Measurements from ENCODE around the gene PDE4B.

Gene PDE4B

DNA sequence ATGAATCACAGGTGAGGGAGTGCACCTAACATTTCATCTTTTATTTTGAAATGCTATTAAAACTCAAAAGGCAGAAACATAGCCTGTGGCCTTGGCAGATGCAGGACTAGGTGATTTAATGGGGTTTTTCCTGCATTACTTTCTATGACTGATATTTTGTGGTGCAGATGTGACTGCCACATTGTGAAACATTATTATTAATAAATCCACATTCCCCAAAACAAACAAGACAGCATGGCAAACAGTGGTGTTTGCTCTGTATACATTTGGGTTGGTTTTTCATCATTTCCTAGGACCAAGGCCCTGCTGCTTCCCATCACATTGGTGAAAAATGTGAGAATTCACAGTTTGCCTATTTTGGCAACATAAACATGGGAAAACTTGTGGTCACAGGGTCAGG lies 493.6 kb downstream of the PDE4B start:
- DNase-seq (ENCODE audit: low spot score): no peak

DNA sequence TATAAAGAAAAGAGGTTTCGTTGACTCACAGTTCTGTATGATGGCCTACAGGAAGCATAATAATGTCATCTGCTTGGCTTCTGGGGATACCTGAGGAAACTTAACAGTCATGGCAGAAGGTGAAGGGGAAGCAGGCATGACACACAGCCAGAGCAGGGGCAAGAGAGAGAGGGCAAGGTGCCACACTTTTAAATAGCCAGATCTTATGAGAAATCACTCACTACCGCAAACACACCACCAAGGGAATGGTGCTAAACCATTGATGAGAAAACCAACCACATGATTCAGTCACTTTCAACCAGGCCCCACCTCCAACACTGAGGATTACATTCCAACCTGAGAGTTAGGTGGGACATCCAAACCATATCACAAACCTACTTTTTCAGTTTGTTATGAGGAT lies 495.4 kb downstream of the PDE4B start:
- no peak for DNase-seq (ENCODE audit: low spot score)

DNA sequence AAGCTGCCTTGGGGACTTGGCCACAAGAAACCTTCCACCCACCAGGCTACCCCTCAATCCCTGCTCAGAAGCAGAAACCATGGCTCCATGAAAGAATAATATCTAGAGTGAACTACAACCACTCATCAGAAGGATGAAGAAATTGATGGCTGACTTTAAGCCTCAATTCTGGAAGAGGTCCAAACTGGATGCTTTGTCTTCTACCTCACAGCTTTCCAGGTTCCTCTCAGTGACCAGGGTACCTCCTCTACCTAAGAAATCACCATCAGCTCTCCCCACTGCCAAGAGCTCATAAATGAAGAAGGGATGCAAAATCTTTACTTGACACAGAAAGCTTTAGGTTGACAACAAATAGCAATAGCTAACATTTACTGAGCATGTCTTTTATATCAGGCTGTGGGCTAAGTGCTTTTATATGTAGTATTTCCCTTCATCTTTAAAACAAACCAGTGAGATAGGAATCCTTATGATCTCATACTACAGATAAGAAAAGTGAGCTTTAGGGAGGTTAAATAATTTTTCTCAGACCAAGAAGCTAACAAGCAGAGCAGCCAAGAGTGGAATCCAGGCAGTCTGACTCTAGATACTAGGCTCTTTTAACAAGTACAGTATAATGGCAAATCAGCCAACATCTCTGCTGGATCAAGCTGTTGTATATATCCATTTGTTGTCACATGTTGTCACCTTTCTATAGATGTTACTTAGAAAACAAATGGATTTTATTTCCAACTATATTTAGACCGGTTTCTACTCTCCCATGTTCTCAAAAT lies 498.3 kb downstream of the PDE4B start:
- DNase-seq (ENCODE audit: low spot score): no peak

DNA sequence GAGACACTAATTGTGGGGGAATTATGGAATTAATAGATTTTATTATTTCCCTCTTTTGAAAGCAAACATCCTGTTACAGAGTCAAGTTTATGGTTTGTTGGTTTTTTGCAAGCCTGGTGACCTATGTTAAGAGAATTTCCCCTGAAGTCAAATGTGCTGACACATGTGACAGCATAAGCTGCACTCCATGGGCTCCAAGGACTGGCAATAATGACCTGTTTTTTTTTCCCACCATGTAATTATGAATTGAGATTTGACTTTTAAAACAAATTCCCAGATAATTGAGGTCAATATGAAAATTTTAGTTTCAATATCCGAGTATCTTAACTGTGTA lies 498.8 kb downstream of the PDE4B start:
- no peak for DNase-seq (ENCODE audit: low spot score)

DNA sequence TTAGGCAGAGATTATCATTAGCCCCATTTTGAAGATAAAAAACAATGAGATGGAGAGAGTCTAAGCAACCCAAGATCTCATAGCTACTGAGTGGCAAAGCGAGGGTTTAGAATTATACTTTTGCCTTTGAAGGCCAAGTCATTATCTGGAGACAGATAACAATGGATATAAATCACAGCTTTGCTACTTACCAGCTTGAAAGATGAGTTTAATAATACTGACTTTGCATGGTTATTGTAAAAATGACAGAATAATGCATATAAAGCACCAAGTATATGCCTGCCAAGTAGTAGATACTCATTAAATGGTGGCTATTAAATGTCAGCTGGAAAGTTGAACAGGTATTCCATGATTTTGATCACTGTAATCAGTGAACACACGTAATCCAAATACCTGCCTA lies 499.6 kb downstream of the PDE4B start:
- DNase-seq (ENCODE audit: low spot score): no peak

DNA sequence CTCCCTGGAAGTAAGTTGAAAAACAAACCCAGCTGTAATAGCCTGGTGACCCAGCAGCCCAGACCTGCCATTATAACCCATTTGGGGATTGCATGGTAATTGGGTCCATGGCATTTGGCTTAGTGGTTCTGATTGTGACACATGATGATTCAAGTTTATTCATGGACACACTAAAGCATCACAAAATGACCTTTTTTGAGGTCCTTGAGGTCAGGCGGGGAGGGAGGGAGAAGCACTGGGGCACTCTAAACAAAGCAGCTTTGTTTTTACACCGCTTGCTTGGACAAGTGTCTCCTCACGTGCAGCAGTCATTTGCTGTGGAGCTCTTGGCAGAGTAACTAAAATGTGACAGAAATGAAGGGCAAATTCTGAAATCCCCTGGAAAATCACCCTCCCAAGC lies 500.2 kb downstream of the PDE4B start:
- no peak for DNase-seq (ENCODE audit: low spot score)

DNA sequence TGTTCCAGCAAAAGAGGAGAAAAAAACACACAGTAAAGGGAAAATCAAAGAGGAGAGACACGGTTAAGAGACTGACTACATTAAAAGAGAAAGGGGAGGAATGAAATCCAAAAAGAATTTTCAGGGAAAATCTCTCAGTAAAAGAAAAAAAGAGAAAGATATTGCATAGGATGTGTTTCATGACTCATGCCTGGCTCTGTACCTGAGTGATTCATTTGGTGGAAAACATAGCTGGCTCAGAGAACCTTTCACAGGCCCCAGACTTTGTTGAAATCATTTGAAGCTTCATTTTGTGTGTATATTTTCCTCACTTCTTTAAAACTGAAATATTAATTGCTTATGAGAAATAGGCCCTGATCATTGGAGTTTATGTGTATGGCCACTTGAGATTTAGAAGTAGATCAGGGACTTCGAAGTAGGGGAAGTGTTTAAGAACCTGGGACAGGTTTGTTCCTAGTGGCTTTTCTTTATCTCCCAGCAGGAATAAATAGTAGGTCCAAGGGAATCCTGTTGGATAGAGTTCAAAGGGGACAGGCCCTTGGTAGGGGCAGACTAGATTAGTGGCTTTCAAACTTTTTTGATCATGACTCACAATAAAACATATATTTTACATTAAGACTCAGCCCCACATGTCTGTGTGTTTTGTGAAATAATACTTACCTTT lies 502.1 kb downstream of the PDE4B start:
- DNase-seq (ENCODE audit: low spot score): no peak

DNA sequence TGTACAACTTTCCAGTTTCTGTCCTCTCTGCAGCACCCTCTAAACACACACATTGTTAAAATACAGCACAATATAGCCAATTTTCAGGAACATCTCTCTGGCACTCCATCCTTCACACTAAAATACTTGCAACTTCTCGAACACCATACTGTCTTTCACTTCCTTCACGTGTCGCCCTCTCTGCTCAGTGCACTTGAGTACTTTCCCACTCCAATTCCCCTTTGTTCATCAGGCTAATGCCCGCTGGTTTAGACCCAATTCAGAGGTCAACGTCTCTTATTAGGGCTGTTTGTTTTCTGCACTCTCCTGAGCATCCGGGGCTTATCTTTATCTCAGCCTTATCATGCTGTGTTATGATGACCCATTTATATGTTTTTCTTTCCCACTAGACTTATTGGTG lies 503.1 kb downstream of the PDE4B start:
- no peak for DNase-seq (ENCODE audit: low spot score)

DNA sequence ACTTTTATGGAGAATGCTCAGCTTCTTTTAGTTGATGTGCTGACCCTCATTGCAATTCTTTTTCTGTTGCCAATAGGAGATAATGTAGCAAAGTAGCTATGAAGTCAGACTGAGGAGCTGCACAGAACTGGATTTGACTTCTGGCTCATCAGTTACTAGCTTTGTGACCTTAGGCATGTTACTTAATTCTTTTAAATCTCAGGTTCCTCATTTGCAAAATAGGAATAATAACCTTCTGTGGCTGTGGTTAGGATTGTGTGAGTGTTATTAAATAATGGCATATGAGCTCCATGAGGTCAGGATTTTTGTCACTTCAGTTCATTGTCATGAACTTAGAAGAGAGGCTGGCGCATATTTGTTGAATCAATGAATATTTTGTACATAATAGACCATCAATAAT lies 503.7 kb downstream of the PDE4B start:
- no peak for DNase-seq (ENCODE audit: low spot score)

DNA sequence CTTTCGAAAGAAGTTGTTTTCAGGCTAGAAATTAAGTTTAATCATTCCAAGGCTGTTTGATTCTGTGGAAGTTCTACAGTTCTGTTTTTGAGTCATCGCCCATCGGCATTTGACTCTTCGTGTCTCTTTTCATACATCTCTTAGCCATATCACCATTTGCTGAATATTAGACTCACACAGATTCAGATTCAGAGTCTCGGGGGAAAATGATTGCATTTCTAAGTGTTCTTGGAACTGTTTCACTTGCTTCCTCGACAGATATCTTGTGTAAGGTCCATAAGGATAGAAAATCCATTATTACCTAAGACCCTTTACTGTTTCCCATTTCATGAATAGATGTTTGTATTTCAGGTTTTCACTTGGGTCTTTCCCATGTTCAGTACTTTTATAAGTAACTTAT lies 504.3 kb downstream of the PDE4B start:
- no peak for DNase-seq (ENCODE audit: low spot score)

DNA sequence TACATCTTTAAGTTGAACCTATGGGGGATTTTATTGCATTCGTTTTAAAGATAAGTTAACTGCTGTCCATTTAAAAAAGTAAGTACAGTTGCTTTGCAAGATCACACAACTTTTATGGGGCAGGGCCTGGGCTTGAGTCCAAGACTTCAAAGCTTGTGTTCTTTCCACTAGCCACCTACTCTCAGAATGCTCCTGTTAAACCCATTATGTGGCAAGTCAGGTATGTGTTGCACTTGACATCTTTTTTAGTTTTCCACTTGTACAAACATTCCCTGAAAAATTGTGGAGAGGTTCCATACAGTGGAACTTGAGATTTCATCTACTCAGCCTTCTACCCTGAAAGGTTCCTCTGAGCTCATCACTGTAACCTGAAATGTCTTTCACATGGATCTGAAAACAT lies 505.8 kb downstream of the PDE4B start:
- no peak for DNase-seq (ENCODE audit: low spot score)

DNA sequence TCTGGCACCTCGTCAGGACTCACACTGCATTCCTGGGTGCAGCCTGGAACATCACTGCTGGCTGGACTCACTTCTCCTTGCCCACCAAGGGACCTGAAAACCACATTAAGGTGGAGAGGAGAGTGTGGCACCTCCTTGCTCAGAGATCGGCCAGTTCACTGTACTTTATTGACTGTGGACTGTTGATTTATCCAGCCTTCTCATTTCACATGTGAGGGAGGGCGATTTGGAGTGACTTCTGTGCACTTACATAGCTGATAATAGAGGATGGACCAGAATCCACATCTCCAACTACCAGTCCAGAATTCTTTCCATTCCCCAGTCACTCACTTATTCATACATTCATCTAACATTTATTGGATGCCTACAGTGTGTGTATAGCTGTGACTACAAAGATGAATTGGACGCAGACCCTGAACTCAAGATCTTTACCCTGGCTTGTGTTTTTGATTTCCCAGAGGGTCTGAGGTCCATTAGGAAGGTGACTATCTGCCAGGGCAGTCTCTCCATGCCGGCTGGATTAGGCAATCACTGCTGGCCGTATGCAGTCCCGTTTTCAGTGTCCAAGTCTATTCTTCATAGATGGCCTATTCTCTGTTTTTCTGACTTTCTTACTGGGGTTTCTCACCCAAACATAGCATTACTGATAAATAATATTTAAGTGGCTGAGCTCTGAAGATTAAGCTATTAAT lies 507.7 kb downstream of the PDE4B start:
- no peak for DNase-seq (ENCODE audit: low spot score)

DNA sequence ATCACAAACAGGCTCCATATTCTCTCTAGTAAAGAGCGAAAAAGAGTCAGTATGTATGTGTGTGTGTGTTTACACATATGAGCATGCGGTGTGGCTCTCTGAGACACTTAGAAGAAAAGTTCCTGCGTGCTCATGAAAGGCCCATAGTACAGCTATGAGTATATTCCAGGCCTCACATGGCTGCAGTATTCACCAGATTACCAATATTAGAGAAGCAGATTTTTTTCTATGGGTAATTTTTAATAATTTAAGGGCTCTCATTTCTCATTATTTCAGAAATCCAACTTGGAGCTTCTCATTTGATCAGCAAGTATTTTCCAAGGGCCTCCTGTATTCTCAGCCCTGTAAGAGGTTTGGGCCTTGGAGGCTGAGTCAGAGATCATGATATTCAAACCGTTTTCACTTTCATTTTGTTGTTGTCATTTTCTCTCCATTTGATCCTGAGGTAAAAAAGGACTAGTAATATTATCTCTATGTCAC lies 508.3 kb downstream of the PDE4B start:
- no peak for DNase-seq (ENCODE audit: low spot score)

DNA sequence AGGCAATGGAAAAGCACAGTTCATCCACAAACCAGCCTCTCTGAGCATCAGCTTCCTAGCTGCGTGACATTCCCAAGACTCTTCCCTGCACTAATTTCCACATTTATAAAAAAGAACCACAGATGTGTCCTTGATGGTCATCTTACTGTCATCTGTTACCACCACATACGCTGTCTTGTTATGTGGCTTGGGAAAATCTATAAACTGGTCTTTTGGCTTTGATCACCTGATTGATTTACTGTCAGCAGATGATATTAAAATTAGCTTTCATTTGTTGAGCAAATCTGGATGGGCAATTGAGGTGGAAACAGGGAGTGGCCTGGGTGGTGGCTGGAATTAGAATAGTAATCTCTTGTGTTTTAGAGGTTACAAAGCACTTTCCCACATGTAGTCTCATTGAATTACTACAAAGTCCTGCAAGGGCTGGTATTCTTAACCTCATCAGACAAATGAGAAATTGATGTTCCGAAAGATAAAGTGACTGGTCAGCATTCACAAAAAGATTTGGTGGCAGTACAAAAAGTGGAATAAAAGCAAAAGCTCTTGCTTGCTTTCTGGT lies 509.6 kb downstream of the PDE4B start:
- no peak for DNase-seq (ENCODE audit: low spot score)

DNA sequence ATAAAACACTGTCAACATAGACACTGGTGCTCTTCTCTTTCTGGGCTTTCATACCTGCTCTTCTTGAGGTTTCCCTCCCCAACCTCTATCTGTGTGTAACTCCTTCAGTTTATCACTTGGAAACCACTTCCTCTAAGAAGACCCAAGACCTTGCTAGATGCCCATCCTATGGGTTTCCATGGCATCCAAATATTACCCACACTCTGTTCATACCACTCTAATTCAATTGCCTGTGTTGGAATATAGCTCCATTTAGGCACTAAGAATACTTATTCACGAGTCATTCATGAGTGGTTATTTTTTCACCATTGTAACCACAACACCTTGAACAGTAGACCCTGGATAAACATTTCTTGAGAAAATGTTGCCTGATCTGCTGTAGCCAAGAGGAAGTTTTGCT lies 510.1 kb downstream of the PDE4B start:
- no peak for DNase-seq (ENCODE audit: low spot score)

DNA sequence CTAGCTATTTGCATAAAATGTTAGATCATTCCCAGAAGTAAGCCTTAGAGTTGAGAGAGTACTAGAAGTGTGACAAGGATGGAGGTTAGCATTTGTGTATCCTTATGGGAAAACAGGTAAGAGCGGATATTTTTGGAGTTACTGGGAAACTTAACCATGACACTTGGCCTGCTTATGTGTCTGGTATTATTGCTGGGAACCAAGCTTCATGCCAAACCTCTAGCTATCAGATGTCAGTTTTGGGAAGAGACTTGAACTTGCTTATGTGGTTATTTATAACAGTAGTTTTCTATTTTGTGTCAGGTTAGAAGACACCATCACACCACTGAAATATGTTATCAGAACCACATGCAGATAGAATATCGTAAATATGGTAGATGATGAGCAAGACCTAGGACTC lies 511.0 kb downstream of the PDE4B start:
- DNase-seq (ENCODE audit: low spot score): no peak

DNA sequence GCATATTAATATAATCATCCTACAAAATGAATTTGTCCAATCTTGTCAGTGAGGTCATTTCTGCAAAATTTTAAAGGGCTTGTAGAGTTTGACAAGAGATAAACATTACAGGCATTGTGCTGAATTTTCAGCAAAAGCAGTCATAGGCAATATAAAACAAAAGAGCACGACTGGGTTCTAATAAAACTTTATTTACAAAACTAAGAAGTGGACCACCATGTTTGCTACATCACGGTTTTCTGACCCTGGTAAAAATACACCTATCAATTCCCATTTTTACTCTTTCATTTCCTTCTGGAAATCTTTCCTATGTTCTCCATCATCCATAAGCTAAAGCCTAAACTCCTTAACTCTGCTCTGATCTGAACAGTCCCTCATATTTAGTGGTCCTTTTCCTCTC lies 511.4 kb downstream of the PDE4B start:
- DNase-seq (ENCODE audit: low spot score): no peak

DNA sequence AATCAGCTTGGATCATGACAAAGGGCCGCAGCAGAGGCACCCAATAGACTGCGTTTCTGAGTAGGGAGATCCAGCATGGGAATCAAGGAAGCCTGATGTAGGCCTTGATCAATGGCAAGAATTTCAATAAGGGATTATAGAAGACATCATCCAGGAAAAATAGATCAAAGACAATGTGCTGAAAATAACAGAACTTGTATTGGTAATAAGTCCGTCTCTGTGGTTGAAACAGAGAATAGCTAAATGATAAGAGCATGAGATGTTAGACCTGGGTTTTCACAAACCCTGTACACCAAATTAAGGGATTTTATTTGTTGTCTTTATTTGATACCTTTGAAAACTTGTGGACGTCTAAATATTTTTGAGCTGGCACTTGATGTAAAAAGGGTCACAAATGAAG lies 513.2 kb downstream of the PDE4B start:
- DNase-seq (ENCODE audit: low spot score): no peak

DNA sequence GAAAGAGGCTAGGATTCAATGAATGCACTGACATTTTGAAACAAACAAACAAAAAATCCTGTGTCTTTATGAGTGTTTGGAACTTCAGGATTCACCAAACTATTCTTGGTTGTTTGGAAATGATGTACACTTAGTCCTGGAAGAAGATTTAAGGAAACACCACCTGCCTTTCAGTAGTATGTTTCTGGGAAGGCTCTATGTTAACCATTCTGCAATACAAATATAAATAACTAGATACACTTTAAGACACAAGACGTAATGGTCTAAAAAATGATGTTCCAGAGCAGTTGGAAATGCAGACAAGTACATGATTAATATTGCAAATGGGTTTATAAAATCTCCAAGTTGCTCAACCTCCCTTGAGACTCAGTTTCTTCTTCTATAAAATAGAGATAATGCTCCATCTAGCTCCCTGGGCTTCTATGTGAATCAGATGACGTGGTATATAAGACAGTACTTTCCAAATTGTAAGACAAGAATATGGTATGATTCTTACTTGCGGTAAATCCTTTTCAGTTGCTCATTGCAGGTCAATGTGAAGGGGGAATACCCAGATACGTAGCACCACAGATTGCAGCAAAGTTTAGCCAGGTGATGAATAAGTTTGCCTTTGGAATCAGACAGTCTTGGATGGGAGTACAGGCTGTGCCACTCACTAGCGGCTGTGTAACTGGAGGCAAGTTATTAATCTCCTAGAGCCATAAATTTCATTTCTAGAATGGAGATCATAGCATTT lies 516.5 kb downstream of the PDE4B start:
- no peak for DNase-seq (ENCODE audit: low spot score)

DNA sequence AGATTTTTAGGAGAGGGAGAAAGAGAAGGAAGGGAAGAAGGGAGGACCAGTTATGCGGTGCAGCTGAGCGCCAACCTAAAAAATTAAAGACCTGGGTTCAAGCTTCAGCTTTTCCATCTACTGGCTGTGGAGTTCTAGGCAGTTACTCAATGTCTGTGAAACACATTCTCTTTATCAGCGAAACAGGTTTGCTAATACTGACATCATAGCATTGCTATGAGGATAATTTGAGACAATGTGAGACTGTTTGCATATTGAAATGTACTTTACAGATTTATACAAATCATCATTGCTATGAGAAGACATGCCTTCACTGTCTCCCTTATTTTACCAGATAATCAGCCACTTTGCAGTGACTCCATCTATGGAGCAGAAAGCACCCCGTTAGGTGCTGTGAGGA lies 518.4 kb downstream of the PDE4B start:
- no peak for DNase-seq (ENCODE audit: low spot score)

DNA sequence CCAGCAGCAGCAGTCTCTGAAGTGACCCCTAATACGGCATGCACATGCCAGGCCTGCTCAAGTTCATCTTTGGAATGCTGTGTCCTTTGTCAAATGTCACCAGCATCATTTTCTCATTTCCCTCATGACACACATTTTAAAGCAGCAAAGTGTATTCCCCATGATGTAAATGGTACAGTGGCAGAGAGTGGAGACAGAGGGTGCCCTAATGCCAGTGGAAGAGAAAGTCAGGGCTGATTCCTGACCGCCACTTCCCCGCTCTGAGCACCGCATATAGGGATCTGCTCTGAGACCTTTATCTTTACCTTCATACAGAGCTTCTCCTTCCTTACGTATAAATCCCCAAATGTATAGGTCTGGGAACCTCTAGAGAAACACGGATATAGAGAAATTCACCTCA lies 518.9 kb downstream of the PDE4B start:
- no peak for DNase-seq (ENCODE audit: low spot score)

DNA sequence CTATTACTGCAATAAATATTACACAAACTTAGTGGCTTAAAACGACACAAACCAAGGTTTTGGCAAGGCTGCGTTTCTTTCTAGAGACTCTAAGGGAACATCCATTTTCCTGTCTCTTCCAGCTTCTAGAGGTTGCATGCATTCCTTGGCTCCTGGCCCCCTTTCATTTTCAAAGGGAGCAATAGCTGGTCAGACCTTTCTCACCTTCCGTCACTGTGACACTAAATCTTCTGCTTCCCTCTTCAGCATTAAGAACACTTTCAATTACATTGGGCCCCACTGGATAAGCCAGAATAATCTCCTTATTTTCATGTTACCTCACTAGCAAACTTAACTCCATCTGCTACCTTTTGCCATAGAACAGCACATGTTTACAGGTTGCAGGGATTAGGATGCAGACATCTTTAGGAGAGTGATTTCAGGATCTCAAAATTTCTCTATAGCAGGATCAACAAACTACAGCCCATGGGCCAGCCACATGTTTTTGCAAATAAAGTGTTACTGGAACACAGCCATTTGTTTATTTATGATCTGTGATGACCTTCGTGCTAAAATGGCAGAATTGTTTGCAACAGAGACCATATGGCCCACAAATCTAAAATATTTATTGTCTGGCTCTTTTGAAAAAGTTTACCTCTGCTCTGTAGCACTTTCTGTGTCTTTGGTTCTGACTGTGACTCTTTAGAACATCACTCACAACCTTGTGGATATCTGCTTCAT lies 519.7 kb downstream of the PDE4B start:
- DNase-seq (ENCODE audit: low spot score): no peak

Measured in ecto neural progenitor cell (in vitro differentiated cells).